Mesenchymal stem cell (in vitro differentiated cells and primary cell): Measurements from ENCODE around the gene PTPRD.

Source experiments
- DNase-seq: peaks from one replicate; pipeline ENCODE4 v3.0.0-alpha.2; 2013
- H2AFZ ChIP-seq: one replicate; pipeline ENCODE4 v1.6.1; 2013; ENCODE audit warnings: low read depth, mild to moderate bottlenecking, control low read depth, inconsistent platforms, low read length, moderate library complexity
- H2AK5ac ChIP-seq: 2 replicates; pipeline ENCODE4 v1.6.1; 2013; ENCODE audit warnings: low read length, moderate library complexity, mild to moderate bottlenecking, inconsistent platforms; ENCODE audit not compliant: severe bottlenecking
- H2BK120ac ChIP-seq: one replicate; pipeline ENCODE4 v1.6.1; 2013; ENCODE audit warnings: low read depth, mild to moderate bottlenecking, inconsistent platforms, low read length, moderate library complexity
- H2BK12ac ChIP-seq, 2 experiments: one replicate each; pipeline ENCODE4 v1.6.1; 2013; ENCODE audit warnings: inconsistent platforms in 2 of 2, low read length in 2 of 2, mild to moderate bottlenecking in 2 of 2, moderate library complexity in 2 of 2, control low read depth in 1 of 2
- H2BK15ac ChIP-seq: one replicate; pipeline ENCODE4 v1.6.1; 2013; ENCODE audit warnings: mild to moderate bottlenecking, low read depth, inconsistent platforms; ENCODE audit not compliant: poor library complexity, severe bottlenecking
- H2BK5ac ChIP-seq: 2 replicates; pipeline ENCODE4 v1.6.1; 2013; ENCODE audit warnings: low read depth, mild to moderate bottlenecking, low read length, control low read depth, inconsistent platforms; ENCODE audit not compliant: poor library complexity, severe bottlenecking
- H3K14ac ChIP-seq, 2 experiments: one replicate each; pipeline ENCODE4 v1.6.1; 2013; ENCODE audit warnings: inconsistent platforms in 2 of 2, low read length in 2 of 2, control low read depth in 1 of 2, mild to moderate bottlenecking in 1 of 2, moderate library complexity in 1 of 2
- H3K18ac ChIP-seq, 2 experiments: one replicate each; pipeline ENCODE4 v1.6.1; 2013; ENCODE audit warnings: inconsistent platforms in 2 of 2, low read length in 2 of 2, control low read depth in 1 of 2, low read depth in 1 of 2, mild to moderate bottlenecking in 1 of 2
- H3K23ac ChIP-seq, 2 experiments: one replicate each; pipeline ENCODE4 v1.6.1; 2013; ENCODE audit warnings: inconsistent platforms in 2 of 2, low read length in 2 of 2, mild to moderate bottlenecking in 2 of 2, moderate library complexity in 2 of 2, control low read depth in 1 of 2
- H3K27ac ChIP-seq: 2 replicates; pipeline ENCODE4 v1.5.1; 2013; ENCODE audit warnings: mild to moderate bottlenecking, moderate library complexity, low read length, control low read depth, inconsistent platforms; ENCODE audit not compliant: poor library complexity, severe bottlenecking
- H3K27me3 ChIP-seq, 2 experiments: 2 replicates each; pipeline versions ENCODE4 v1.6.1 to v1.7.0; 2013; ENCODE audit warnings: low read length in 2 of 2, mild to moderate bottlenecking in 2 of 2, moderate library complexity in 2 of 2, control low read depth in 1 of 2, inconsistent platforms in 1 of 2; ENCODE audit not compliant: control insufficient read depth in 1 of 2, insufficient read depth in 1 of 2
- H3K36me3 ChIP-seq, 2 experiments: 2 replicates each; pipeline versions ENCODE4 v1.6.1 to v1.7.0; 2013; ENCODE audit warnings: low read length in 2 of 2, control low read depth in 1 of 2, inconsistent platforms in 1 of 2, low read depth in 1 of 2, mild to moderate bottlenecking in 1 of 2; ENCODE audit not compliant: insufficient read depth in 2 of 2, control insufficient read depth in 1 of 2
- H3K4ac ChIP-seq, 2 experiments: one replicate each; pipeline ENCODE4 v1.6.1; 2013; ENCODE audit warnings: inconsistent platforms in 2 of 2, low read length in 2 of 2, mild to moderate bottlenecking in 2 of 2, moderate library complexity in 2 of 2, control low read depth in 1 of 2, low read depth in 1 of 2
- H3K4me1 ChIP-seq: 2 replicates; pipeline ENCODE4 v1.6.1; 2013; ENCODE audit warnings: low read depth, low read length, control low read depth; ENCODE audit not compliant: control insufficient read depth, insufficient read depth
- H3K4me2 ChIP-seq: 2 replicates; pipeline ENCODE4 v1.6.1; 2013; ENCODE audit warnings: low read length, mild to moderate bottlenecking, inconsistent platforms; ENCODE audit not compliant: poor library complexity, severe bottlenecking
- H3K4me3 ChIP-seq, 2 experiments: 2 replicates each; pipeline versions ENCODE4 v1.5.1 to v1.7.0; 2013; ENCODE audit warnings: low read length in 2 of 2, mild to moderate bottlenecking in 2 of 2, control low read depth in 1 of 2, low read depth in 1 of 2; ENCODE audit not compliant: insufficient read depth in 1 of 2
- H3K79me1 ChIP-seq: replicated peaks from 2 replicates; pipeline ENCODE4 v1.6.1; 2013; ENCODE audit warnings: mild to moderate bottlenecking, control low read depth, low read length, inconsistent platforms; ENCODE audit not compliant: poor library complexity, severe bottlenecking
- H3K9ac ChIP-seq: 2 replicates; pipeline ENCODE4 v1.7.0; 2013; ENCODE audit warnings: mild to moderate bottlenecking, low read length, moderate library complexity
- H3K9me3 ChIP-seq: 2 replicates; pipeline ENCODE4 v1.7.0; 2013; ENCODE audit warnings: mild to moderate bottlenecking, low read length; ENCODE audit not compliant: control insufficient read depth
- H4K8ac ChIP-seq: one replicate; pipeline ENCODE4 v1.6.1; 2013; ENCODE audit warnings: inconsistent platforms, mild to moderate bottlenecking, low read length, moderate library complexity
- H4K91ac ChIP-seq: one replicate; pipeline ENCODE4 v1.6.1; 2013; ENCODE audit warnings: mild to moderate bottlenecking, low read length, inconsistent platforms
- WGBS: methylation state at CpG from one replicate; pipeline ENCODE4 v1.1.7; 2013; ENCODE audit warnings: mixed read lengths; 5-methylcytosine and 5-hydroxymethylcytosine counted together

PTPRD gene

DNA sequence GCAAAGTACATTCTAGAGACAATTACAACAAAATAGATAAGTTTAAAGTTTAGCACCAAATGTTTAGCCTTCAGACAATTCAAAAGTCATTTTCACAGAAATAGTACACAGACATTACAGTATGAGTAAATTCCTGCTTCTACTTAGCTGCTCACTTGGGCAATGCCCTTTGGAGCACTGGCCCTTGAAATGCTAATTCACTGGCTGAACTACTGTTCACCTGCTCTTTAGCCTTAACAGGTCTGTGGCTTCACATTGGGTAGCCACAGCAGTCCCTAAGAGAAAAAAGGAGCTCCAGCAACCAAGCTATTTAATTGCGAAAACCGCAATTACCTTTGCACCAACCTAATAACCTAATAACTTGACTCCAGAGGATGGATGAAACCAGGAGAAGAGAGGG is 1897.0 kb downstream of the PTPRD start:
- H3K18ac ChIP-seq, result no peak overlapping the region
- H3K4me2 ChIP-seq, result no peak overlapping the region
- H2BK12ac ChIP-seq, result no peak overlapping the region
- H2AFZ ChIP-seq, result no peak overlapping the region
- no peak overlapping the region for H3K14ac ChIP-seq
- WGBS, result 90% methylated on average over 2 of the region's 2 CpGs
- peaks cover 25% of the 10 kb centered on the region for H3K79me1 ChIP-seq
- H4K8ac ChIP-seq, result no peak overlapping the region
- H3K9ac ChIP-seq, result no peak overlapping the region
- H2AK5ac ChIP-seq, result no peak overlapping the region
- H4K91ac ChIP-seq, result no peak overlapping the region
- no peaks in the 10 kb centered on the region for H3K9me3 ChIP-seq
- H3K4me1 ChIP-seq, result peaks cover 4% of the 10 kb centered on the region
- H2BK5ac ChIP-seq, result no peak overlapping the region
- no peak for DNase-seq
- no peaks in the 10 kb centered on the region for H3K36me3 ChIP-seq
- no peak overlapping the region for H2BK120ac ChIP-seq
- H3K27me3 ChIP-seq, result peaks cover 0 to 12% of the 10 kb centered on the region in 2 experiments
- no peak overlapping the region for H2BK15ac ChIP-seq
- H3K4me3 ChIP-seq, result no peak overlapping the region
- H3K27ac ChIP-seq, result no peak overlapping the region
- H3K23ac ChIP-seq, result no peak overlapping the region
- H3K4ac ChIP-seq, result no peak overlapping the region

DNA sequence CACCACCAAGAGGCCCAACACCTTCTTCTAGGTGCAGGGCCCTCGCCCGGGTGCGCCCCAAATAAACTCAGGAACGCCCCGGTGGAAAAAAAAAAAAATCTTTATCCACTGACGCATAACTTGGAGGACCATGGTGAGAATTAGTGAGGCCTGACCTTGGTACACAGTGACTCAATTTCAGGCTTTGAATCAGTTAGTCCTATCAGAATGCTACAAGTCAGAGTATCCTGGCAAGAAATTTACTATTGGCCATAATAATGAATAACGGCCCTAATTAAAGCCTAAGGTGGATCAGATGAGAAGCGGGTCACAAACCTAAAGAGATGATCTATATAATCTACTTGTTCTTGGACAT is 1899.0 kb downstream of the PTPRD start:
- H3K36me3 ChIP-seq, result no peaks in the 10 kb centered on the region
- H3K4me2 ChIP-seq, result no peak overlapping the region
- H3K18ac ChIP-seq, result no peak overlapping the region
- no peak overlapping the region for H2BK15ac ChIP-seq
- H3K79me1 ChIP-seq, result peaks cover 21% of the 10 kb centered on the region
- H2BK12ac ChIP-seq, result no peak overlapping the region
- no peak overlapping the region for H3K4me3 ChIP-seq
- no peak overlapping the region for H3K14ac ChIP-seq
- H4K8ac ChIP-seq, result no peak overlapping the region
- no peak overlapping the region for H3K23ac ChIP-seq
- H3K4me1 ChIP-seq, result peaks cover 2% of the 10 kb centered on the region
- H3K4ac ChIP-seq, result no peak overlapping the region
- H4K91ac ChIP-seq, result no peak overlapping the region
- H2AFZ ChIP-seq, result no peak overlapping the region
- no peak overlapping the region for H2AK5ac ChIP-seq
- no peak overlapping the region for H3K27ac ChIP-seq
- DNase-seq, result no peak
- no peaks in the 10 kb centered on the region for H3K9me3 ChIP-seq
- peaks cover 0 to 6% of the 10 kb centered on the region in 2 experiments for H3K27me3 ChIP-seq
- H2BK5ac ChIP-seq, result no peak overlapping the region
- H2BK120ac ChIP-seq, result no peak overlapping the region
- WGBS, result 82% methylated on average over 6 of the region's 8 CpGs
- no peak overlapping the region for H3K9ac ChIP-seq

DNA sequence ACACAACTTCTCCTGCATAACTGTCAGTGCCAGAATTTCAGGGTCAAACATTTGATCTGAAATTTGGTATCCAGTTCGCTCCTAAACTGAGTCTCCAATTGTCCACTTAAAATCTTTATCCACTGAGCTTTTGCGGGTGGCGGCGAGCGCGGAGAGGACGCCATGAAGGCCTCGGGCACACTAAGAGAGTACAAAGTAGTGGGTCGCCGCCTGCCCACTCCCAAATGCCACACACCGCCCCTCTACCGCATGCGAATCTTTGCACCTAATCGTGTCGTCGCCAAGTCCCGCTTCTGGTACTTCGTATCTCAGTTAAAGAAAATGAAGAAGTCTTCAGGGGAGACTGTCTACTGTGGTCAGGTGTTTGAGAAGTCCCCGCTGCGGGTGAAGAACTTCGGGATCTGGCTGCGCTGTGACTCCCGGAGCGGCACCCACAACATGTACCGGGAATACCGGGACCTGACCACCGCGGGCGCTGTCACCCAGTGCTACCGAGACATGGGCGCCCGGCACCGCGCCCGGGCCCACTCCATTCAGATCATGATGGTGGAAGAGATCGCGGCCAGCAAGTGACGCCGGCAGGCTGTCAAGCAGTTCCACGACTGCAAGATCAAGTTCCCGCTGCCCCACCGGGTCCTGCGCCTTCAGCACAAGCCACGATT is 1899.5 kb downstream of the PTPRD start:
- Histone ChIP-seq H3K4me3 (no peak overlapping the region), H3K18ac (no peak overlapping the region), H3K4me1 (no peaks in the 10 kb centered on the region), H3K27ac (no peak overlapping the region), H3K9me3 (no peaks in the 10 kb centered on the region), H4K91ac (no peak overlapping the region), H3K9ac (no peak overlapping the region), H4K8ac (no peak overlapping the region), H3K27me3 (peaks cover 0 to 5% of the 10 kb centered on the region in 2 experiments), H3K36me3 (no peaks in the 10 kb centered on the region), H3K4me2 (no peak overlapping the region), H2BK5ac (no peak overlapping the region), H3K14ac (no peak overlapping the region), H2AFZ (no peak overlapping the region), H2BK12ac (no peak overlapping the region), H2AK5ac (no peak overlapping the region), H2BK120ac (no peak overlapping the region), H3K23ac (no peak overlapping the region), H3K79me1 (peaks cover 21% of the 10 kb centered on the region), H3K4ac (no peak overlapping the region), H2BK15ac (no peak overlapping the region)
- no peak for DNase-seq
- 96% methylated on average over 41 of the region's 44 CpGs for WGBS

DNA sequence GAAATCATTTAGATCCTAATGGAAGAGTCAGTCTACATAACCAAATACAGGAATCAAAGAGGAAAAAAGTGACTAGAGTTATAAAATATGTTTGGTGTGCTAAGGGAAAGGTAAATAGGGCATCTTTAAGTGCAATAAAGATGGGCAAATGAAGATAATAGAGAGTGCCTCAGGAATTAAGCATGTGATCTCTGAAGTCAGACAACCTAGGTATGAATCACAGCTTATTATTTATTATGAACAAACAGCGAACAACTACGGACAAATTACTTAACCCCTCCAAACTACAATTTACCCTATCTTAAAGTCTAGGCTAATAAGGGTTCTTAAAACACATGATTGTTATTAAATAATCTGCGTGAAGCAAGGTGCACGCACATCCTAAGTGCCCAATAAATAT is 1903.1 kb downstream of the PTPRD start:
- Histone ChIP-seq H3K9ac (no peak overlapping the region), H3K4me2 (no peak overlapping the region), H2BK5ac (no peak overlapping the region), H3K27ac (no peak overlapping the region), H3K18ac (no peak overlapping the region), H4K8ac (no peak overlapping the region), H2BK15ac (no peak overlapping the region), H2BK12ac (no peak overlapping the region), H3K4me3 (no peak overlapping the region), H3K4me1 (no peaks in the 10 kb centered on the region), H3K4ac (no peak overlapping the region), H2AK5ac (no peak overlapping the region), H3K23ac (no peak overlapping the region), H3K36me3 (no peaks in the 10 kb centered on the region), H3K14ac (no peak overlapping the region), H2BK120ac (no peak overlapping the region), H3K79me1 (peaks cover 13% of the 10 kb centered on the region), H3K27me3 (no peaks in the 10 kb centered on the region), H4K91ac (no peak overlapping the region), H2AFZ (no peak overlapping the region), H3K9me3 (no peaks in the 10 kb centered on the region)
- WGBS, result no CpG with 5 or more reads among the region's 4 CpGs
- no peak for DNase-seq
